AG04450 (cell line): ENCODE measurements around the gene BNC2. TPM values are rescaled to one million over a fixed set of nuclear protein-coding genes. Genes with fewer than 3 reads are reported as not detected.

ENCODE experiments used
- CTCF ChIA-PET: fragments of 300-600, 350-600 bp; formaldehyde crosslinking; extraction: SDS; loops from one replicate; lab custom pipeline; 2022; ENCODE audit warnings: antibody characterized with exemption, inconsistent platforms; lab: Charles Lee
- POLR2A ChIA-PET: fragments of 350-600 bp; formaldehyde crosslinking; extraction: SDS; loops from one replicate; lab custom pipeline; 2021; ENCODE audit warnings: antibody characterized with exemption, inconsistent platforms; lab: Yijun Ruan, JAX
- DNase-seq: peaks from one replicate; pipeline ENCODE4 v3.0.0-alpha.2; 2011; ENCODE audit warnings: low read depth, low spot score
- H3K27ac ChIP-seq: one replicate; pipeline ENCODE4 v1.5.1; 2012; ENCODE audit warnings: low read depth, low read length, control low read depth
- H3K27me3 ChIP-seq: one replicate; pipeline ENCODE4 v1.6.0; 2012; ENCODE audit warnings: low read length; ENCODE audit not compliant: control insufficient read depth, insufficient read depth
- H3K4me3 ChIP-seq: 2 replicates; pipeline ENCODE4 v1.5.1; 2011; ENCODE audit warnings: mild to moderate bottlenecking, low read depth, low read length, control low read depth
- H3K9me3 ChIP-seq: 2 replicates; pipeline ENCODE4 v1.5.1; 2012; ENCODE audit warnings: low read length; ENCODE audit not compliant: control insufficient read depth, insufficient read depth
- CTCF ChIP-seq: IDR thresholded peaks from 2 replicates; pipeline ENCODE4 v1.5.1; 2011; ENCODE audit warnings: low read depth, low read length, control low read depth, inconsistent platforms
- polyA plus RNA-seq: library from polyadenylated mRNA; depleted of rRNA; stranded (reverse); fragments of >200 nt; gene quantifications from 2 replicates; pipeline ENCODE4 v1.2.3, GENCODE V29; 2011

The BNC2 gene
- polyA plus RNA-seq, 1 experiment: 49.0 TPM

- Histone ChIP-seq H3K9me3 (no peaks in the 10 kb centered on the region), H3K27me3 (no peaks in the 10 kb centered on the region), H3K27ac (no peak overlapping the region), H3K4me3 (no peak overlapping the region)
- no peak for TF ChIP-seq CTCF
- ChIA-PET POLR2A (no interaction called here), CTCF (no interaction called here)
- no peak for DNase-seq
These were observed 419.9 kb downstream of the BNC2 start for GRCh38 chr9:16450578-16450977.

GRCh38 chr9:16450043-16450442 is 420.4 kb downstream of the BNC2 start:
- DNase-seq: no peak
- H3K27ac ChIP-seq: no peak overlapping the region
- no peak overlapping the region for H3K4me3 ChIP-seq
- TF ChIP-seq CTCF: no peak
- ChIA-PET CTCF (no interaction called here), POLR2A (no interaction called here)
- H3K9me3 ChIP-seq: no peaks in the 10 kb centered on the region
- H3K27me3 ChIP-seq: no peaks in the 10 kb centered on the region

- H3K4me3 ChIP-seq: no peak overlapping the region
- CTCF ChIA-PET: no interaction called here
These were observed 421.3 kb downstream of the BNC2 start for GRCh38 chr9:16449076-16449730.

GRCh38 chr9:16447946-16448345 is 422.5 kb downstream of the BNC2 start:
- TF ChIP-seq CTCF: no peak
- Histone ChIP-seq H3K27me3 (no peaks in the 10 kb centered on the region), H3K4me3 (no peak overlapping the region), H3K9me3 (no peaks in the 10 kb centered on the region), H3K27ac (no peak overlapping the region)
- DNase-seq: no peak
- CTCF ChIA-PET: no interaction called here
- POLR2A ChIA-PET: no interaction called here

More at GRCh38 chr9:16449076-16449730, 421.3 kb downstream of the BNC2 start:
- TF ChIP-seq CTCF: no peak
- DNase-seq: no peak
- H3K27ac ChIP-seq: no peak overlapping the region
- no peaks in the 10 kb centered on the region for H3K27me3 ChIP-seq
- POLR2A ChIA-PET: no interaction called here
- no peaks in the 10 kb centered on the region for H3K9me3 ChIP-seq

GRCh38 chr9:16446636-16447035 is 423.8 kb downstream of the BNC2 start:
- DNase-seq: no peak
- ChIA-PET POLR2A (no interaction called here), CTCF (no interaction called here)
- H3K27me3 ChIP-seq: no peaks in the 10 kb centered on the region
- TF ChIP-seq CTCF: no peak
- no peak overlapping the region for H3K27ac ChIP-seq
- H3K9me3 ChIP-seq: no peaks in the 10 kb centered on the region
- H3K4me3 ChIP-seq: no peak overlapping the region
